ENCODE data around the gene TCOF1.
A peak's percentile ranks its signal among the peaks of the same experiment; 100 is the strongest.

Gene TCOF1, protein sequence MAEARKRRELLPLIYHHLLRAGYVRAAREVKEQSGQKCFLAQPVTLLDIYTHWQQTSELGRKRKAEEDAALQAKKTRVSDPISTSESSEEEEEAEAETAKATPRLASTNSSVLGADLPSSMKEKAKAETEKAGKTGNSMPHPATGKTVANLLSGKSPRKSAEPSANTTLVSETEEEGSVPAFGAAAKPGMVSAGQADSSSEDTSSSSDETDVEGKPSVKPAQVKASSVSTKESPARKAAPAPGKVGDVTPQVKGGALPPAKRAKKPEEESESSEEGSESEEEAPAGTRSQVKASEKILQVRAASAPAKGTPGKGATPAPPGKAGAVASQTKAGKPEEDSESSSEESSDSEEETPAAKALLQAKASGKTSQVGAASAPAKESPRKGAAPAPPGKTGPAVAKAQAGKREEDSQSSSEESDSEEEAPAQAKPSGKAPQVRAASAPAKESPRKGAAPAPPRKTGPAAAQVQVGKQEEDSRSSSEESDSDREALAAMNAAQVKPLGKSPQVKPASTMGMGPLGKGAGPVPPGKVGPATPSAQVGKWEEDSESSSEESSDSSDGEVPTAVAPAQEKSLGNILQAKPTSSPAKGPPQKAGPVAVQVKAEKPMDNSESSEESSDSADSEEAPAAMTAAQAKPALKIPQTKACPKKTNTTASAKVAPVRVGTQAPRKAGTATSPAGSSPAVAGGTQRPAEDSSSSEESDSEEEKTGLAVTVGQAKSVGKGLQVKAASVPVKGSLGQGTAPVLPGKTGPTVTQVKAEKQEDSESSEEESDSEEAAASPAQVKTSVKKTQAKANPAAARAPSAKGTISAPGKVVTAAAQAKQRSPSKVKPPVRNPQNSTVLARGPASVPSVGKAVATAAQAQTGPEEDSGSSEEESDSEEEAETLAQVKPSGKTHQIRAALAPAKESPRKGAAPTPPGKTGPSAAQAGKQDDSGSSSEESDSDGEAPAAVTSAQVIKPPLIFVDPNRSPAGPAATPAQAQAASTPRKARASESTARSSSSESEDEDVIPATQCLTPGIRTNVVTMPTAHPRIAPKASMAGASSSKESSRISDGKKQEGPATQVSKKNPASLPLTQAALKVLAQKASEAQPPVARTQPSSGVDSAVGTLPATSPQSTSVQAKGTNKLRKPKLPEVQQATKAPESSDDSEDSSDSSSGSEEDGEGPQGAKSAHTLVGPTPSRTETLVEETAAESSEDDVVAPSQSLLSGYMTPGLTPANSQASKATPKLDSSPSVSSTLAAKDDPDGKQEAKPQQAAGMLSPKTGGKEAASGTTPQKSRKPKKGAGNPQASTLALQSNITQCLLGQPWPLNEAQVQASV (N-terminal part only)

DNA sequence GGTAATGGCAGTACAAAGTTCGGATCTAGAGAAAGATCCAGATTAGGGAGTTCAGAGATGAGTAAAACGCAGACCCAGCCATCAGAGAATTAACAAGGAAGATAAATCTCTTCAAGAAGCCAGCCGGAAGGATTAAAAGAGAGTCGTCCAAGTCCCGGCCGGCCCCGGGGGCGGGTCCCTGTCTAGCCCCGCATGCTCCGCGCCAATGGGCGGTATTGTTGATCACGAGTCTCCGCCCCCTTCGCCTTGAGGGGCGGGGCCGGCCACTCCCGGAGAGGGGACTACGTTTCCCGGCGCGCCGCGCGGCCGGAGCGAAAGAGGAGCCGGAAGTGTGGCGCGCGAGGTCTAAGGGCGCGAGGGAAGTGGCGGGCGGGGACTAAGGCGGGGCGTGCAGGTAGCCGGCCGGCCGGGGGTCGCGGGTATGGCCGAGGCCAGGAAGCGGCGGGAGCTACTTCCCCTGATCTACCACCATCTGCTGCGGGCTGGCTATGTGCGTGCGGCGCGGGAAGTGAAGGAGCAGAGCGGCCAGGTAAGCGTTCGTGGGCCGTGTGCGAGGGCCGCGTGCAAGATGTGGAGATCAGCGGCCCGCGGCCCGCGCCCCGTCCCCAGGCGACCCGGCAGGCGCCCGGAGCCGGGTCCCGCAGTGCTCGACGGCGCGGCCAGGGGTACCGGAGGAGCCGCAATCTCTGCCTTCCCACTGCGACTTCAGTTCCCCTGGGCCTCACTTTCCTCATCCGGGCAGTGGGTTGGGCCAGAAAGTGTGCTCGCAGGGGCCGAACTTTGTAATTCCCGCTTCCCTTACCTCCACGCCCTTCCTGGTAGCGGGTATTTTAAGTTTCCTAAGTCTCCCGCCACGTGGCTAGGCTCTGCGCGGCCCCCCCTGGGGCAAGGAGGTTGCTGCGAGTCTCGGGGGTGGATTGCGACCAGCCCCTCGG lies at the start of gene TCOF1:
TCOF1 (plus strand) TSS at position 372 of the 935 bp plus-strand sequence; CDS start at position 422, 50 bp downstream.
- DNase-seq (ENCODE audit: low spot score) = peak; percentile 97

DNA sequence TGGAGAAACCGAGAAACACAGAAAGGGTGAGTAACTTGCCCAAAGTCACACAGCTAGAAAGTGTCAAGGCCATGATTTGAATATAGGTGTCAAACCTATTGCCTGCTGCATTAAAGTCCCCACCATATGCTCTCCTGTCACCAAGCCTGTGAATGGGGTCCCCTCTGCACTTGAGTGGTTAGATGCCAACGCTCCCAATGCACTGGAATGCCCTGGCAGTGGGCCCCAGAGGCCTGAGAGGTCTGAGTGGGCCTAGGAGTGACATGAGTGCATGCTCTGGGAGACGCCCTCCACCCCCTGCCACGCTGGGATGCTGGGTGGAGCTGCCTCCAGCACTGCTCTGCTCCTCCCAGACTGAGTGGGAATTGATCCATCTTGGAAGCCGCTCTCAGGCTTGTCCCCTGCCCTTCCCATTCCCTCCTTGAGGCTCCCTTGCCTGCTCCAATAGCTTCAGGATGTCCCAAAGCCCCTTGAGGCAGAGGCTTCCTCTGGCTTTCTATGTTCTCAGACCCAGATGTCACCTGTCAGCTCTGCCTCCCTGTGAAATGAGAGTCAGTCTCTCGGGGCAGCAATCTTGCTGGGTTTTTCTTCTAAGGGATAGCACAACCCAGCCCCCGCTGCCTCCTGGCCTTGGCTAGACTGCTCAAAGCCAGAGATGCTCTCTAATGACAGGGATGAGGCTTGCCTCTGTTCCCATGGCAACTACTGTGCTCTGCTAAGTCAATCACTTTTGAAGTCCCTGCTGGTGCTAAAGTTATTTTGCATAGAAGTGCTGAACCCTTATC lies 48.2 kb upstream of the TCOF1 start:
- DNase-seq (ENCODE audit: low spot score) = no peak

DNA sequence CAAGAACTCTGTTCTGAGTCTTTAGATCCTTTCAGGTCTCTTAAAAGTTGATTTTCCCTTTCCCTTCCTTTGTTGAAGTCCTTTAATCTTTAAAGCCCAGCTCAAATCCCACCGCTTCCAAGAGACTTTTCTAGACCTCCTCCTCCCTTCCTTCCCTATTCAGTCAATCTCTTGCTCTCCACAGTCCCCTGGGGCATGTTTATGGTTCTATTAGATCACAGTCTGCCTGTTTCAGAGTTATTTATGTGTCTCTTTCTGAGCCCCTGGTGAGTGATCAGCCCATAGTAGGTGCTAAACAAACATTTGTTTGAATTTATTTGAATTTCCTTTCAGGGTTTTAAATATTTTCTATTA lies 47.6 kb upstream of the TCOF1 start:
- no peak for DNase-seq (ENCODE audit: low spot score)

DNA sequence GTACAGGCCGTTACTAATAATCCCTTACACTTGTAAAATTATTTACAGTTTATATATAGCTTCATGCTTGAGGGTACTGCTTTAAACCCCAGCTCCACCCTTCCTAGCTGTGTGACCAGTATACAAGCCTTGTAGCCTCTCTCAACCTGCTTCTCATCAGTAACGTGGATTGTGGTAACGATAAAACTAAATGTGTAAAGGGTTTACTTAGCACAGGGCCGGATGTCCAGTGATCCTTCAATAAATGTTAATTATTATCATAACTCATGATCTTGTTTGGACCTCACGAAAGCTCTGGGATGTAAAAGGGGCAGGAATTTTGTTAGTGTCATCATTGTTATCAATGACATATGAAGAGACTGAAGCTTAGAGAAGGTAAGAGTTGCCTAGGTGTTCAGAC lies 47.3 kb upstream of the TCOF1 start:
- DNase-seq (ENCODE audit: low spot score) = no peak

DNA sequence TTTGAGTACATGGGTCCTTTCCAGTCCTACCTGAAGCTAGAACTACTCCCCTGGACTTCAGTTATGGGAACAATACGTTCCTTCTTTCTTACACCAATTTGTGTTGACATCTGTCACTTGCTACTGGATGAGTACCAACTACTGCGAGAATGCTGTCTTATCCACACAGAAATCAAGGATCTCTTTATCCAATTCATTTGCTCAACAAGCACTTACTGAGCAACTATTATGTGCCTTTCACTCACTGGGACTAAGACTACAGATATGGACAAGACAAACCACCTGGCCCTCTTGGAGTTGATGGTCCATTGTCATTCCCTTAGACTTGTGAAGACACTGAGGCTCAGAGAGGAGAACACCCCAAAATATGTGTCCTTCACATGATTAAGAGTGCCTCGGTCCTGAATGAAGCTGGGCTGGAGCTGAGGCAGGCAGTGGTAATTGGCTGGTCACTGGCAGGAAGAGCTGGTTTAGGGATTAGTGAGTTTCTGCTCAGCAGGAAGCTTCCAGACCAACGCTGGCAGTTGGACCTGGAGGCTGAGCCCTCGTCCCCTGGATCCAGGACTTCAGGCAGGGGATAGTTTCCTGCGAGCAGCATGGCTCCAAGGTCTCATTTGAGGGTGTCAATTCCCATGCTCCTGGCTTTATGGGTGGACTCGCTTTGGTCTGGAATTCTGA lies 46.3 kb upstream of the TCOF1 start:
- no peak for DNase-seq (ENCODE audit: low spot score)

DNA sequence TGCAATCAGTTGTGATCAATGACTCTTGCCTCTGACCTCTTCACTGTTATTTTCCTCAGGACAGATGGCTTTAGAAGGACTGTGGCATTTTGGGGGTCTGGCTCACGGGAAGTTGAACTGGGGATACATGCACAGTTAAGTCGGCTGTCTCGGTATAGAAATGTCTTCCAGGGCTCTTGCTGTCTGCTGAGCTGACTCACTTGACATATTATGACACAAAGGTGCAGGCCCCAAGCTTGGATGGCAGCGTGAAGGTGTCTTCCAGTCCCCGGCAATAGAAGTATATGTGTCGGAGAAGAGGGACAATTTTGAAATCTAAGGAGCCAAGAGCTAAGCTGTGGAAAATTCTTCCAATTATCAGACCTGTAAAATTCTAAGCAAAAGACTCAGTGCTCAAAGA lies 45.0 kb upstream of the TCOF1 start:
- DNase-seq (ENCODE audit: low spot score) = no peak

DNA sequence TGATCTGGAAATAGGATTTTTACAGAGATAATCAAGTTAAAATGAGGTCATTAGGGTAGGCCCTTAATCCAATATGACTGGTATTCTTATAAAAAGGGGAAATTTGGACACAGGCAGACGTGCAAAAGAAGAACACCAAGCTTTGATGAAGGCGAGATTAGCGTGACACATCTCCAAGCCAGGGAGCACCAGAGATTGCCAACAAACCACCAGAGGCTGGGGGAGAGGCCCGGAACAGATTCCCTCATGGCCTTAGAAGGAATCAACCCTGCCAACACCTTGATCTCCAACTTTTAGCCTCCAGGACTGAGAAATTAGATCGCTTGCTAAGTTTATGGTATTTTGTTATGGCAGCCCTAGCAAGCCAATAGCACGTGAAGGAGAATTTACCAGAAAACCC lies 44.0 kb upstream of the TCOF1 start:
- no peak for DNase-seq (ENCODE audit: low spot score)

DNA sequence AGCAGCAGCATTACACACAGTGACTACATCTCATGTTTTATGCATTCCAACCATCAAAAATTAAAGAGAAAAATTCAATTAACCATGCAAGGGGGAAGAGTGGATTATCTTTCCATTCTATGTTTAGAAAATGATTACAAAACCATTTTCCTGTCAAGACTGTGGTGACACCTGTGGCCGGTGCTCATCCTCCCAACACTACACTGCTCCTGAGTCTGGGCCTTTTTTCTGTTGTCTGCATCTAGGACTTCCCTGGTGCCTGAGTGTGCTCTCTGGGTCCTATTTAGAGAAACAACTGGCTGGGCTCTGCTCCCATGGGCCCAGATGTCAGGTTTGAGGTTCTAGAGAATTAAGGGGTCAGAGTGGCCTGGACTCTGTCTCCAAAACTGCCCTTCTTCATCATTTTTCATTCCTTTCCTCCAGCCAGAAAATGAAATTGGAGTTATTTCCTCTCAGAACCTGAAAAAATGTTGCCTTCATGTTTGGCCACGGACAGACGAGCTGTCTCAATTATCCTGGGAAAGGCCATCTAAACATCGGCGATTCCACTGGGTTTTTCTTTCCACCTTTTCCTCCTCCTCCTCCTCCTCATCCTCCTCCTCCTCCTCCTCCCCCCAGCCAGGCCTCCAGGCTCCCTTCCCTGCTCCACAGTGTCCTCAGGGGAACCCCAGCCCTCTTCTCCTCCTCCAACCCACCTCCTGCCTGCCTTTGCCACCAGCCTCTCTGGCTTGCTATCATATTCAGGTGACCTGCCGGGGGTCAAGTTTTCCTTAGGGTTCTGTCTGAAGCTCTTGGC lies 43.4 kb upstream of the TCOF1 start:
- DNase-seq (ENCODE audit: low spot score) = no peak

DNA sequence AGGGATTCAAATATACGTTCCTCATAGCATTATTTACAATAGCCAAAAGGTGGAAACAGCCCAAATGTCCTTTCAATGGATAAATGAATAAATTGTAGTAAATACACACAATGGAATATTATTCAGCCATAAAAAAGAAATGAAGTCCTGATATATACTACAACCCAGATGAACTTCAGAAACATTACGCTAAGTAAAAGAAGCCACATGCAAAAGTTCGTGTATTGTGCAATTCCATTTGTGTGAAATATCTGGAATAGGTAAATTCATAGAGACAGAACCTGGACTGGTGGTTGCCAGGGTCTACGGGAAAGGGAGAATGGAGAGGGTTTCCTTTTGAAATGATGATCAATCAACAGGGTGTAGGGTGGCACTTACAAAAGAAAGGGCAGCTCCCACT lies 42.3 kb upstream of the TCOF1 start:
- no peak for DNase-seq (ENCODE audit: low spot score)

DNA sequence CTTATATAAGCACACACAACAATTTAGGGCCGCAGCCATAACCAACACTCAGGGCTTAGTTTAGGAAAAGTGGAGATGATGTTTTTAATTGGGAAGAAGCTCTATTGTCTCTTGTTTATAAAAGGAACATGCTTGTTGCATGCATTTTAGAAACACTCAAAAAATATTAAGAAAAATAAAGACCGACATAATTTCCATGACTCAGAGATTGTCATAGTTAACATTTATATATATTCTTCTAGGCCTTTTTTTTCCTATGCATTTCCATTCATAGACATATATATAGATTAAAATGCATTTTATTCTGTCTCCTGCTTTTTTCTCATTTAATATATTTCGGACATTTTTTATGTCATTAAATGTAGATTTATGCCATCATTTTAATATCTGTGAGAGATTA lies 41.2 kb upstream of the TCOF1 start:
- DNase-seq (ENCODE audit: low spot score) = no peak

DNA sequence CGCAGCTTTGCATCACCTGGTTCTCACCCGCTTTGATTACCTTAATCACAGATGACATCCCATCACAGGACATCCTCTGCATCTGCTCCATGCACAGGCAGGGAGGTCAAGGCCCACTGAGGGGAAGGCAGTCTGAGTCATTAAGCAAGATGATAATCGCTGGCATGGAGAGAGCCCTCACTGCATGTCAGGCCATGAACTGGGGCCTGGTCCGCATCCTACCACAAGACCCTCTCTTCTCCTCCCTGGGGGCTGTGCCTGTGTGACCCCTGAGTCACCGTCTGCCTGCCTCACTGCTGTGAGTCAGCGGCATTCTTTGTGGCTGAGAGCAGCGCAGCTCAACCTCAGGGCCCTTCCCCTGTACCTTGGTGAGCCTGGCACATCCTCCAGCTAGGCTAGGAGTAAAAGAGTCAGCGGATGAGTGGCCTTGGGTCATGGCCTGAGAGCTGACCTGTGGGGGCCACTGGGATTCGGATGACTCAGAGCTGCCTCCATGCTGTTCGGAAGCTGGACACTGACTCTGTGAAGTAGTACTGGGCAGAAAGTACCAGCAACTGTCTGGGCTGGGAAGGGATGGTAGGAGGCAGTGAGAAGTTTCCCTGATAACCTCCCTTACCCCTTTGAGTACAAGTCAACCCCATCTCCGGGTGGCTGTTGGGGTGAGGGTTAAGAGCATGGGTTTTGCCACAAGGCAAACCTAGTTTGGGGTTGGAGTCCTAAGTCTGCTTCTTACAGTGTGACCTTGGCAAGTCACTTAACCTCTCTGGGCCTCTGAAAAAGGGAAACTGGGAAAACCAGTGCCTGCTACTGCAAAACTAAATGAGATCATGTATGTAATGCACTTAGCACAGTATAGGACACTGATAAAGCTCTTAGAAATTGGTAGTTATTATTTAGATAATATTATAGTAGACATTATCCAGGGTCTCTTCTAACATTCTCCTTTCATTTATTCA lies 40.2 kb upstream of the TCOF1 start:
- DNase-seq (ENCODE audit: low spot score) = no peak

DNA sequence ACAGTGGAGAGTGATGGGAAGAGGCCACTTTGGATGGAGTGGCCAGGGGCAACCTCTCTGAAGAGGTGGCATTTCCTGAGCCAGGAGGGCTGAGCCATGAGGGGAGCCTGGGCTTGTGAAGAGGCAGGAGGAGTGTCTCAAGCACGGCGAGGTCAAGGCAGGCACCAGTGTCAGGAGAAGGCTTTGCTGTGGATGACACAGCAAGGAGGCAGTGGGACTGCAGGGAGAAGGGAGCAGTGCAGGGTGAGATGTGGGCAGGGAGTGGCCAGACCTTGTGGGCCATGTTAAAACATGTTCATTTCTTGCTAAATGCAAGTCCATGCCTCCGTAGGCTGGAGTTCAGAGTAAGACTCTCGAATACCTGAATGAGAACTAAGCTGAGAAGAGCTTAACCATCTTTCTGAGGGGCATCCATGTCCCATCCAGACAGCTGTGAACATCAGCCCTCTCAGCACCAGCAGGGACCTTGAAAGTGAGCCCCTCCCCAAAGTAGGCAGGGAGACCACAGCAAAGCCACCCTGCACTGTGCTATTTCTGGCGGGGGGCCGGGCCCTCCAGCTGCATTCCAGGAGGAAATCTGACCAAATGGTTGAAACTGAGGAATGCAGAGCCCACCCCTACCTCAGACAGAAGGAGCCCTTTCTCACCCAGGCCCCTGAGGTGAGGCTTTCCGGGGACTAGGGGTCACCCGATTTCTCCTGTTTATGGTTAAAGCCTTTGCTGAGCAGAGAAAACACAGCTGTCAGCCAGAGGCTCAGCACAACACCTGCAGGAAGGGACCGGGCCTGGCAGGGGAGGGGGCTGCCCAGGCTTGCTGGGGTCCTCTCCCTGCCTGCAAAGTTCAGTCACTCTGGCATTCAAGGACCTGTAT lies 38.6 kb upstream of the TCOF1 start:
- no peak for DNase-seq (ENCODE audit: low spot score)

DNA sequence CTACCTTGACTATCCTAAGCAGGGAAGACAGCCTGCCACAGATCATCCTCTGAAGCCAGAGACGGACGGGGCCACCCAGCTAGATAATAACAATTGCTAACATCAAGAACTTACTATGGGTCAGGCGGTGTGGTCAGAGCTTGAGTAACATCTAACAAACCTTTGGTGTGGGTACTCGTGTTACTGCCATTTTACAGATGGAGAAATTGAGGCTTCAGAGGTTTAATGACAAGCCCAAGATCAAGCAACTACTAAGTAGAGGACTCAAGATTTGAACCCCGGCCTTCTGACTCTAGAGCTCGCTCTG lies 38.1 kb upstream of the TCOF1 start:
- DNase-seq (ENCODE audit: low spot score) = no peak

DNA sequence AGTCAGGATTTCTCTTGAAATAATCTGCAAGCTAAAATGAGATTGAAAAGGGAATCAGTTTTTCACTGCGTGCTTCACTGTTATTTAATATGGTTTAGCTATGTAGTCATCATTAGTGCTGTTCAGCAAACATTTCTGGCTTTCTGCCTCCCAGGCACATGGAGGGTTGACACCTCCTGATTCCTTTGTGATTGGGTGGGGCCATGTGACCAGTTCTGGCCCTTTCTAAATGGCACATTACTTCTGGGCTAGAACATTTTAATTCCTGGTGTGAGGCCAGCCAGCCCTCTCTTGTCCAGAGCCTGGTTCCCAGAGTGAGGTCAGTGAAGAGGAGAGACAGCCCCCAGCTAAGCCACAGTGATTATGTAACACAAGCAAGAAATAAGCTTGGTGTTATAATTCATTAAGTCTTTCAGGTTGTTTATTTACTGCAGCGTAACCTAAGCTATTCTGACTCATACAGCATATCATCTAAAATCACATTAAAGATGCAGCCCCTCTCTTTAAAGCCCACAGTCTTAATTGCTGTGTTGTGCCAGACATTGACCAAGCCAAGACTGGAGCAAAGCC lies 37.4 kb upstream of the TCOF1 start:
- no peak for DNase-seq (ENCODE audit: low spot score)

DNA sequence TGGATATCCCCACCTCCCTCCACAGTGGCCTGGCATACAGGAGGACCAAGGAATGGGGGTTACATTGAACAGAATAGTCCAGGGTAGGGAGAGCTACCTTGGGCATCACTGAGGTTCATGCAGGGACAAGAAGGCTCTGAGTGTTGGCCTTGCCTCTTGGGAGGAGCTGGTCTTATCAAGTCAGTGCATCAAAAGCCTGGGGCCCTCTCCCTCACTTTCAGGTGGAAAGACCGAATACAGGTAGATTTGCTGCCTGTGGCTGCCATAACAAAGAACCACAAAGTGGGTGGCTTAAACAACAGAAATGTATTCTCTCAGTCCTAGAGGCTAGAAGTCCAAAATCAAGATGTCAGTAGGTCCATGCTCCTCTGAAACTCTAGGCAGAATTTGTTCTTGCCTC lies 36.3 kb upstream of the TCOF1 start:
- DNase-seq (ENCODE audit: low spot score) = no peak

DNA sequence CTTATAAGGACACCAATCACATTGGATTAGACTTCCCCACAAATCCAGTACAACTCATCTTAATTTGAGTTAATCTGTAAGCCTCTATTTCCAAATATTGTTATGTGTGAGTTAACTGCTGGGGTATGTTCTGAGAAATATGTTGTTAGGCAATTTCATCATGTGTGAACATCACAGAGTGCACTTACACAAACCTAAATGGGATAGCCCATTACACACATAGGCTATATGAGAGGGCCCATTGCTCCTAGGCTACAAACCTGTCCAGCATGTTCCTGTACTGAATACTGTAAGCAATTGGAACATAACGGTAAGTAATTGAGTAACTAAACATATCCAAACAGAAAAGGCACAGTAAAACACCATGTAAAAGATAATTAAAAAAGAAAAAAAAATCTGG lies 35.7 kb upstream of the TCOF1 start:
- no peak for DNase-seq (ENCODE audit: low spot score)

DNA sequence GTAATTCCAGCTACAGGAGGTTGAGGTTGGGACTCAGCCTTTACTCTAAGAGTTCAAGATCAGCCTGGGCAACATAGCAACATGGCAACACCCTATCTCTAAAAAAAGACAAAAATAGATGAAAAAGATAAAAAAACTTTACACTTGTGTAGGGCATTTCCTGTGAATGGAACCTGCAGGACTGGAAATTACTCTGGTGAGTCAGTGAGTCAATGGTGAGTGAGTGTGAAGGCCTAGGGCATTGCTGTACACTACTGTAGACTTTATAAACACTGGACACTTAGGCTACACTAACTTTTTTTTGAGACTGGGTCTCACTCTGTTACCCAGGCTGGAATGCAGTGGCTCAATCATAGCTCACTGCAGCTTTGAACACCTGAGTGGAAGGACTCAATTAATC lies 35.3 kb upstream of the TCOF1 start:
- DNase-seq (ENCODE audit: low spot score) = no peak
